Measurements from ENCODE around the gene C1orf116.

DNA sequence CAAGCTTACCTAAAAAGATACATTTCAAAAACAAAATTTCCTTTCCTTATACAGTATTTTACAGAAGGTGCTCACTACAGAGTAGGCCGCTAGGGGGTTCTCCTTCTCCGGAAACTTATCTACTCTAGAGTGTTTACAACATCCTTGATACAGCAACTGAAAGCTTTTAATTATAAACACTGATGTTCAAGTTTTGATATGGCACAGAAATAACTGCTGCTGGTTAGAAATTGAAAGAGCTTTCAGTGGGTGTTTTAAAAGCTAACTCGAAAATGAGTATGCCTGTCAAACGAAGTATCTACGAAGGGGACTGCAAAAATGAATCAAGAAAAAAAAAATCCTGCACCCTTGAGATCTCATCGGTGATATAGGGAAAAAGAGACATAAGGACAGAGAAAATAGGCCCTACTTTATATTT, 17.4 kb upstream of the C1orf116 start:
- TF ChIP-seq, protein P1, sequence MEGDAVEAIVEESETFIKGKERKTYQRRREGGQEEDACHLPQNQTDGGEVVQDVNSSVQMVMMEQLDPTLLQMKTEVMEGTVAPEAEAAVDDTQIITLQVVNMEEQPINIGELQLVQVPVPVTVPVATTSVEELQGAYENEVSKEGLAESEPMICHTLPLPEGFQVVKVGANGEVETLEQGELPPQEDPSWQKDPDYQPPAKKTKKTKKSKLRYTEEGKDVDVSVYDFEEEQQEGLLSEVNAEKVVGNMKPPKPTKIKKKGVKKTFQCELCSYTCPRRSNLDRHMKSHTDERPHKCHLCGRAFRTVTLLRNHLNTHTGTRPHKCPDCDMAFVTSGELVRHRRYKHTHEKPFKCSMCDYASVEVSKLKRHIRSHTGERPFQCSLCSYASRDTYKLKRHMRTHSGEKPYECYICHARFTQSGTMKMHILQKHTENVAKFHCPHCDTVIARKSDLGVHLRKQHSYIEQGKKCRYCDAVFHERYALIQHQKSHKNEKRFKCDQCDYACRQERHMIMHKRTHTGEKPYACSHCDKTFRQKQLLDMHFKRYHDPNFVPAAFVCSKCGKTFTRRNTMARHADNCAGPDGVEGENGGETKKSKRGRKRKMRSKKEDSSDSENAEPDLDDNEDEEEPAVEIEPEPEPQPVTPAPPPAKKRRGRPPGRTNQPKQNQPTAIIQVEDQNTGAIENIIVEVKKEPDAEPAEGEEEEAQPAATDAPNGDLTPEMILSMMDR (IDR thresholded peaks at IDR 0.05) = peak; percentile 55
- no peak for TF ChIP-seq AFF4 (CRISPR knock-in tag; IDR thresholded peaks at IDR 0.05; ENCODE audit: borderline replicate concordance)
- TF ChIP-seq, protein P2, sequence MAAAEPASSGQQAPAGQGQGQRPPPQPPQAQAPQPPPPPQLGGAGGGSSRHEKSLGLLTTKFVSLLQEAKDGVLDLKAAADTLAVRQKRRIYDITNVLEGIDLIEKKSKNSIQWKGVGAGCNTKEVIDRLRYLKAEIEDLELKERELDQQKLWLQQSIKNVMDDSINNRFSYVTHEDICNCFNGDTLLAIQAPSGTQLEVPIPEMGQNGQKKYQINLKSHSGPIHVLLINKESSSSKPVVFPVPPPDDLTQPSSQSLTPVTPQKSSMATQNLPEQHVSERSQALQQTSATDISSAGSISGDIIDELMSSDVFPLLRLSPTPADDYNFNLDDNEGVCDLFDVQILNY (CRISPR knock-in tag; IDR thresholded peaks at IDR 0.05) = no peak
- no peak for TF ChIP-seq ZBTB43 (CRISPR knock-in tag; IDR thresholded peaks at IDR 0.05)
- TF ChIP-seq, protein P3, sequence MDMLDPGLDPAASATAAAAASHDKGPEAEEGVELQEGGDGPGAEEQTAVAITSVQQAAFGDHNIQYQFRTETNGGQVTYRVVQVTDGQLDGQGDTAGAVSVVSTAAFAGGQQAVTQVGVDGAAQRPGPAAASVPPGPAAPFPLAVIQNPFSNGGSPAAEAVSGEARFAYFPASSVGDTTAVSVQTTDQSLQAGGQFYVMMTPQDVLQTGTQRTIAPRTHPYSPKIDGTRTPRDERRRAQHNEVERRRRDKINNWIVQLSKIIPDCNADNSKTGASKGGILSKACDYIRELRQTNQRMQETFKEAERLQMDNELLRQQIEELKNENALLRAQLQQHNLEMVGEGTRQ (CRISPR knock-in tag; IDR thresholded peaks at IDR 0.05) = no peak
- no peak for TF ChIP-seq SP1 (CRISPR knock-in tag; conservative IDR thresholded peaks at IDR 0.05)
